ENCODE measurements around the gene DNAJC5. TPM values are rescaled to one million over a fixed set of nuclear protein-coding genes. Genes with fewer than 3 reads are reported as not detected.
A peak's percentile ranks its signal among the peaks of the same experiment; 100 is the strongest.
"Not testable (repeated sequence)": the region's sequence is repeated elsewhere in the genome, so short reads cannot be mapped to it uniquely, and the experiment has no call there.

Gene DNAJC5
- total RNA-seq, 1 experiment from 2014 or later = 124 TPM

GRCh38 chr20:63970714-63971431, 75.9 kb downstream of the DNAJC5 start:
- no peak for TF ChIP-seq CTCF (IDR thresholded peaks at IDR 0.05; ENCODE audit: insufficient read depth in 1 of 2, low read depth in 1 of 2, low read length in 1 of 2, severe bottlenecking in 1 of 2, unreplicated experiment in 1 of 2)
- H3K4me1 Mint-ChIP-seq (ENCODE audit: low read depth, unreplicated experiment) = peaks cover 16% of the 10 kb centered on the region
- no peak overlapping the region; the same call in 1 of the 2 replicates for H3K4me3 ChIP-seq (ENCODE audit: low read depth, low read length)
- ChIA-PET POLR2A (interaction anchor here (0.6 to 0.7 kb wide), 2 partner anchors 12 to 15 kb away, joined by 4 to 9 read pairs; partner anchors contain the start of gene UCKL1), CTCF (no interaction called here)
- peaks cover 3% of the 10 kb centered on the region for H3K27me3 Mint-ChIP-seq (ENCODE audit: insufficient read depth, unreplicated experiment)
- H3K9me3 ChIP-seq = peaks cover 15% of the 10 kb centered on the region
- peaks cover 6% of the 10 kb centered on the region for H3K9me3 Mint-ChIP-seq (ENCODE audit: unreplicated experiment)
- peak overlapping the region; percentile 69 for H3K4me3 Mint-ChIP-seq (ENCODE audit: unreplicated experiment)
- intact Hi-C loops (cut with micrococcal nuclease; ENCODE audit: unreplicated experiment) = loop anchor here (5.0 to 10.0 kb wide), 2 partner anchors 104 to 186 kb away; partner anchors contain the start of gene TPD52L2
- peaks cover 21% of the 10 kb centered on the region for H3K4me1 ChIP-seq
- no peaks in the 10 kb centered on the region for H3K27me3 ChIP-seq (replicated peaks; ENCODE audit: control insufficient read depth, insufficient read depth, low read length)
- DNase-seq = no peak
- peaks cover 13% of the 10 kb centered on the region for H3K36me3 ChIP-seq (ENCODE audit: control insufficient read depth, insufficient read depth, low read length)
- peaks cover 35% of the 10 kb centered on the region for H3K36me3 Mint-ChIP-seq (ENCODE audit: insufficient read depth, unreplicated experiment)
- no peak overlapping the region for H3K27ac Mint-ChIP-seq (ENCODE audit: unreplicated experiment)
- no TSS peak for BruUV-seq (replicated peaks)

DNA sequence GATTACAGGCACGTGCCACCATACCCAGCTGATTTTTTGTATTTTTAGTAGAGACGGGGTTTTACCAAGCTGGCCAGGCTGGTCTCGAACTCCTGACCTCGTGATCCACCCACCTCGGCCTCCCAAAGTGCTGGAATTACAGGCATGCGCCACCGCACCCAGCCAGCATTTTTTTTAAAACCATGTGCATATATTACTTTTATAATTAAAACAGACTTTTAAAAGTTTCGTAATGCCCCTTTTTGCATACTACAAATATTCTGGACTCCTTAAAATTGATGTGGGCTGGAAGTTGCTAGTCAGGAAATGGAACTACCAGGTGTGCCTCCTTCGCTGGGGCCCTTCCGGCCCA, 77.0 kb downstream of the DNAJC5 start:
- H3K36me3 ChIP-seq (ENCODE audit: control insufficient read depth, insufficient read depth, low read length); H3K27ac Mint-ChIP-seq (ENCODE audit: unreplicated experiment); H3K27me3 Mint-ChIP-seq (ENCODE audit: insufficient read depth, unreplicated experiment); H3K27me3 ChIP-seq (replicated peaks; ENCODE audit: control insufficient read depth, insufficient read depth, low read length); CTCF ChIA-PET; H3K9me3 ChIP-seq; DNase-seq; H3K4me3 Mint-ChIP-seq (ENCODE audit: unreplicated experiment); H3K4me3 ChIP-seq (ENCODE audit: low read depth, low read length); BruUV-seq (replicated peaks); H3K9me3 Mint-ChIP-seq (ENCODE audit: unreplicated experiment): not testable (repeated sequence)
- POLR2A ChIA-PET = interaction anchor here (0.7 kb wide), 1 partner anchor 16 kb away, joined by 9 read pairs; the partner anchor contains the start of gene UCKL1
- intact Hi-C loops (cut with micrococcal nuclease; ENCODE audit: unreplicated experiment) = loop anchor here (5.0 to 10.0 kb wide), 2 partner anchors 105 to 187 kb away; partner anchors contain the start of gene TPD52L2
- H3K4me1 Mint-ChIP-seq (ENCODE audit: low read depth, unreplicated experiment) = peaks cover 16% of the 10 kb centered on the region
- peaks cover 21% of the 10 kb centered on the region for H3K4me1 ChIP-seq
- peaks cover 29% of the 10 kb centered on the region for H3K36me3 Mint-ChIP-seq (ENCODE audit: insufficient read depth, unreplicated experiment)

- Mint-ChIP-seq H3K9me3 (ENCODE audit: unreplicated experiment) (no peaks in the 10 kb centered on the region), H3K36me3 (ENCODE audit: insufficient read depth, unreplicated experiment) (peaks cover 26% of the 10 kb centered on the region), H3K4me1 (ENCODE audit: low read depth, unreplicated experiment) (peaks cover 18% of the 10 kb centered on the region), H3K27ac (ENCODE audit: unreplicated experiment) (no peak overlapping the region), H3K27me3 (ENCODE audit: insufficient read depth, unreplicated experiment) (peaks cover 3% of the 10 kb centered on the region), H3K4me3 (ENCODE audit: unreplicated experiment) (peak overlapping the region; percentile 63)
- Histone ChIP-seq H3K27me3 (replicated peaks; ENCODE audit: control insufficient read depth, insufficient read depth, low read length) (no peaks in the 10 kb centered on the region), H3K4me3 (ENCODE audit: low read depth, low read length) (no peak overlapping the region), H3K9me3 (no peaks in the 10 kb centered on the region), H3K36me3 (ENCODE audit: control insufficient read depth, insufficient read depth, low read length) (peaks cover 8% of the 10 kb centered on the region), H3K4me1 (peaks cover 23% of the 10 kb centered on the region)
- TF ChIP-seq CTCF (IDR thresholded peaks at IDR 0.05; ENCODE audit: insufficient read depth in 1 of 2, low read depth in 1 of 2, low read length in 1 of 2, severe bottlenecking in 1 of 2, unreplicated experiment in 1 of 2) = no peak
- no TSS peak for BruUV-seq (replicated peaks)
- intact Hi-C loops (cut with micrococcal nuclease; ENCODE audit: unreplicated experiment) = loop anchor here (1.0 to 10.0 kb wide), 3 partner anchors 63 to 188 kb away; partner anchors contain the start of gene TPD52L2
- ChIA-PET CTCF (interaction anchor here (1.1 to 1.8 kb wide), 2 partner anchors 78 to 107 kb away, joined by 3 to 14 read pairs; partner anchors contain the start of gene TPD52L2), POLR2A (no interaction called here)
- peak in 1 of 2 experiments; percentile 53 for DNase-seq
Observed at GRCh38 chr20:63972312-63973159, 77.6 kb downstream of the DNAJC5 start.
